Urothelium cell line (cell line): ENCODE results near the gene SIRPB1.
"Not testable (repeated sequence)": the region's sequence is repeated elsewhere in the genome, so short reads cannot be mapped to it uniquely, and the experiment has no call there.

Source experiments
- DNase-seq: peaks from one replicate; pipeline ENCODE4 v3.0.0; 2011; ENCODE audit warnings: low spot score, mixed read lengths
- FAIRE-seq: peaks from 2 replicates; lab custom pipeline; 2011; peaks lifted over from hg19 to GRCh38; lab: Jason Lieb, UNC

SIRPB1 gene

GRCh38 chr20:1608678-1609347 is 11.0 kb downstream of the SIRPB1 start:
- DNase-seq, FAIRE-seq: not testable (repeated sequence)

- FAIRE-seq (no peak), DNase-seq (no peak)
Observed at GRCh38 chr20:1600736-1601135, 19.1 kb downstream of the SIRPB1 start.

- no peak for DNase-seq
- no peak for FAIRE-seq
Observed at GRCh38 chr20:1595333-1595732, 24.5 kb downstream of the SIRPB1 start.

GRCh38 chr20:1588533-1589460 is 31.0 kb downstream of the SIRPB1 start:
- FAIRE-seq (no peak), DNase-seq (no peak)

- no peak for DNase-seq
- FAIRE-seq = no peak
Observed at GRCh38 chr20:1587781-1588532, 31.9 kb downstream of the SIRPB1 start.

DNA sequence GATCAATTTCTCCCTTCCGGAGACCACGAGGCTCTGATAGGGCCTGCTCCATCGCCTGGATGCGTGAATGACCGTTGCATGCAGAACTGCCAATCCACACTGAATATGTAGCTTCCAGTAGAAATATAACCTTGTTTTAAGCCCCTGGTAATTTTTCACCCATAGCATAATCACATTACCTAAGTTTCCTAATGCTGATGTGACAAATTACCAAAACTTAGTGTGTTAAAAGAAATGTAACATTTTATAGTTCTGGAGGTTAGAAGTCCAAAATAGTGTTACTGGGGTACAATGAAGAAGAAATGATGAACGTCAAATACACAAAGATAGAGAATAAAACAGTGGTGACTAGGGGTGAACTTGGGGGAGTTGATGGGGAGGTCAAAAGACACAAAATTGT is 40.3 kb downstream of the SIRPB1 start:
- FAIRE-seq = no peak
- DNase-seq = no peak

- no peak for FAIRE-seq
- DNase-seq = no peak
Observed at GRCh38 chr20:1577906-1578305, 41.9 kb downstream of the SIRPB1 start.

DNA sequence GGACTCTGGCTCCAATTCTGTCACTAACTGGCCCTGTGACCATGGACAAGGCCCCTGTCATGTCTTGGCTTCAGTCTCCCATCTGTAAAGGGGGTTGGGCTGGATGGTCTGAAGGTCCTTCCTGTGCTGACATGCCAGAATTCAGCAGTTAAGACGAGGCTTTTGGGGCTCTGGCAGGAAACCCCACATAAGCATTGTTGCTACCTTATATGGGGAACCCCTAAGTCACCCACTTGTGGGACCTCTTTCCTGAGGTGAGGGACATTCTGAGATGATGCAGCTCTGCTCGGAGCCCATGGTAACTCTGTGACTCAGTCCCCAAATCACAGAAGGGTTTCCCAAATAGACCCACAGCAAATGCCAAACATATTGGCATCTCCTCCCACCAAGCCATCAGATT is 42.5 kb downstream of the SIRPB1 start:
- FAIRE-seq, DNase-seq: not testable (repeated sequence)

DNA sequence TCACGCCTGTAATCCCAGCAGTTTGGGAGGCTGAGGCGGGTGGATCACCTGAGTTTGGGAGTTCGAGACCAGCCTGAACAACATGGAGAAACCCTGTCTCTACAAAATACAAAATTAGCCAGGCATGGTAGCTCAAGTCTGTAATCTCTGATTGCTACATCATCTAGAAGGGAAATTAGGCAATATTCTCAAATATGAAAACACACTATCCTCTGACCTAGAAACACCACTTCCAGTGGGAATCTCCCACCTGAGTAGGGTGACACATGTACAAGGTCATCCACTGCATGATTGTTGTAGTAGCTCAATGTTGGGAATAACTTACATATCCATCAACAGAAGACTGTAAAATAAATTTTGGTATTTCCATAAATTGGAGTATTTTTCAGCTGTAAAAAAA is 43.2 kb downstream of the SIRPB1 start:
- FAIRE-seq = no peak
- DNase-seq = no peak

GRCh38 chr20:1576003-1576402 is 43.8 kb downstream of the SIRPB1 start:
- DNase-seq, FAIRE-seq: not testable (repeated sequence)

DNA sequence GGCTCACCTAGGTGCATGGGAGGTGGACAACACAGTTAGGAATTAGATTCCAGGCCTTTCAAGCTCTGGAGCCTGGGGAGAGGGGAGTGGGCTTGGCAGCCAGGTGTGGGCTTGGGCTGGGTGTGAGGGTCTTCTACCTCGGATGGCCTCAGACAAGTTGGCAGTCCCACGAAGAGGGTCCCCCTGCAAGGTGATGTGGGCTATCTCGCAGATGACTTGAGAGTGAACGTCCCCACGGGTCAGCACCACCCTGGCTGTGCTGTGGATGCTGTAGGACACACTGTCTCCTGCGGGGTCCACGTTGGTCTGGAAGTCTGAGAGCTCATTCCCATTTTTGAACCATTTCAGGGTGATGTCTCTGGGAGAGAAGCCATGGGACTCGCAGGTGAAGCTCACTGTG is 48.2 kb downstream of the SIRPB1 start:
- FAIRE-seq, DNase-seq: not testable (repeated sequence)
